SH-SY5Y (cell line): Measurements from ENCODE around the gene HPCAL1.

Source experiments
- GATA2 ChIP-seq: IDR thresholded peaks from 2 replicates; pipeline ENCODE4 v1.6.1; 2011; ENCODE audit warnings: mild to moderate bottlenecking, low read depth, low read length
- GATA3 ChIP-seq: IDR thresholded peaks from 2 replicates; pipeline ENCODE4 v1.6.1; 2011; ENCODE audit warnings: low read depth, mild to moderate bottlenecking, low read length, moderate library complexity

Gene HPCAL1

GRCh38 chr2:10462178-10463083, 159.7 kb downstream of the HPCAL1 start:
- TF ChIP-seq GATA3 (no peak), GATA2 (no peak)

GRCh38 chr2:10465910-10466309, 163.2 kb downstream of the HPCAL1 start:
- no peak for TF ChIP-seq GATA3
- no peak for TF ChIP-seq GATA2

- TF ChIP-seq GATA3 (no peak), GATA2 (no peak)
Measured at GRCh38 chr2:10466801-10467200, 164.1 kb downstream of the HPCAL1 start.

GRCh38 chr2:10467401-10467800, 164.7 kb downstream of the HPCAL1 start:
- TF ChIP-seq GATA3 (no peak), GATA2 (no peak)

GRCh38 chr2:10469301-10469700, 166.6 kb downstream of the HPCAL1 start:
- TF ChIP-seq GATA2 (no peak), GATA3 (no peak)

- TF ChIP-seq GATA3 (no peak), GATA2 (no peak)
Measured at GRCh38 chr2:10469955-10470608, 167.4 kb downstream of the HPCAL1 start.

- TF ChIP-seq GATA3 (no peak), GATA2 (no peak)
Measured at GRCh38 chr2:10471046-10471571, 168.4 kb downstream of the HPCAL1 start.

GRCh38 chr2:10471955-10472354, 169.3 kb downstream of the HPCAL1 start:
- TF ChIP-seq GATA2 (no peak), GATA3 (no peak)

GRCh38 chr2:10473121-10473756, 170.5 kb downstream of the HPCAL1 start:
- TF ChIP-seq GATA3 (no peak), GATA2 (no peak)

- TF ChIP-seq GATA3 = no peak
- TF ChIP-seq GATA2 = no peak
Measured at GRCh38 chr2:10475221-10475722, 172.6 kb downstream of the HPCAL1 start.

GRCh38 chr2:10475811-10476660, 173.3 kb downstream of the HPCAL1 start:
- TF ChIP-seq GATA2 = no peak
- TF ChIP-seq GATA3 = no peak

GRCh38 chr2:10476723-10477442, 174.2 kb downstream of the HPCAL1 start:
- TF ChIP-seq GATA3 = no peak
- no peak for TF ChIP-seq GATA2
